SK-N-MC (cell line): ENCODE data around the gene EMD.

ENCODE experiments used
- EZH2 ChIP-seq: fragments of 200-600 bp; sonication (generic); IDR thresholded peaks from one replicate; pipeline ENCODE4 v1.6.1; 2017; ENCODE audit warnings: antibody characterized with exemption
- FOXP2 ChIP-seq: optimal IDR thresholded peaks from 2 replicates; pipeline ENCODE3; 2011; ENCODE audit warnings: mild to moderate bottlenecking, moderate library complexity; ENCODE audit not compliant: insufficient read depth; ENCODE audit errors: extremely low read length, control extremely low read depth
- POLR2AphosphoS5 ChIP-seq: IDR thresholded peaks from 2 replicates; pipeline ENCODE4 v1.6.1; 2012; ENCODE audit warnings: mild to moderate bottlenecking, low read depth, low read length, borderline replicate concordance

DNA sequence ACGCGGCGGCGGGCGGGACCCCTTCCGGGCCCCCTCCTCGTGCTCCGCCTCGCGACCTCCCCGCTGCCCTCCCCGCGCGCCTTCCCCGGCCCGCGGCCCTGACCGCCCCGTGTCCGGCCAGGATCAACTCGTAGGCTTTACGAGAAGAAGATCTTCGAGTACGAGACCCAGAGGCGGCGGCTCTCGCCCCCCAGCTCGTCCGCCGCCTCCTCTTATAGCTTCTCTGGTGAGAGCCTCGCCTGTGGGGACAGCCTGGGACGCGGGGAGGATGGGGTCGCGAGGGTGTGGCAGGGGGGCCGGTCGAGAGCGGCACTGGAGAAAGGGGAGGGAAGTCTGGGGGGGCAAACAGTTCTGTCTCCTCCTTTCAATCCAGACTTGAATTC, 465 bp downstream of the EMD start:
- TF ChIP-seq EZH2 (no peak), POLR2AphosphoS5 (no peak), FOXP2 (no peak)
